ENCODE results near the gene SAMD1.
A peak's percentile ranks its signal among the peaks of the same experiment; 100 is the strongest.

SAMD1 gene

DNA sequence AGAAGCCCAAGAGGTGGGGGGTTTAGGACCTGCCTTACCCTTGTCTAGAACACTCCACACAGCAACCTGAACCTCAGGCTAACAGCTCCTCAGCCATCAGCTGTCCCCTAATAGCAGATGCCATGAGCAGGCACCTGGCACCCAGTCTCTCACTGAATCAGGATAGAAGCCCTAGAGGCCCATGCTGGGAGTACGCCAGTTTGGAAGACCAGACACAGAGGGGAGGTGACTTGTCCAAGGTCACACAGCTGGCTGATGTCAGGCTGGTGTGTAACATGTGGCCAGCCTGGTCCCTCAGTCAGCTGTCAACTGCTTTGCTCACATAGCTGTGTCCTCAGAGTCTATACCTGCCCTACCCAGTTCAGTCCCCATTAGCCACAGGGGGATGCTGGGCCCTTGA lies 12.8 kb upstream of the SAMD1 start:
- H3K27ac ChIP-seq (ENCODE audit: insufficient read depth, low read depth, low read length, poor library complexity, severe bottlenecking) = no peak overlapping the region
- no peaks in the 10 kb centered on the region for H3K36me3 ChIP-seq (ENCODE audit: control insufficient read depth, insufficient read depth, low read length)
- 90 to 98% methylated on average over 1 of the region's 1 CpG for WGBS, 2 experiments
- H3K4me1 ChIP-seq (ENCODE audit: control insufficient read depth, insufficient read depth, low read length) = no peaks in the 10 kb centered on the region
- H3K9me3 ChIP-seq (ENCODE audit: control insufficient read depth, low read length) = no peaks in the 10 kb centered on the region
- no peak overlapping the region for H3K4me3 ChIP-seq (ENCODE audit: insufficient read depth, low read depth, low read length)
- H3K27me3 ChIP-seq (ENCODE audit: control insufficient read depth, insufficient read depth, low read length, poor library complexity, severe bottlenecking) = no peaks in the 10 kb centered on the region

DNA sequence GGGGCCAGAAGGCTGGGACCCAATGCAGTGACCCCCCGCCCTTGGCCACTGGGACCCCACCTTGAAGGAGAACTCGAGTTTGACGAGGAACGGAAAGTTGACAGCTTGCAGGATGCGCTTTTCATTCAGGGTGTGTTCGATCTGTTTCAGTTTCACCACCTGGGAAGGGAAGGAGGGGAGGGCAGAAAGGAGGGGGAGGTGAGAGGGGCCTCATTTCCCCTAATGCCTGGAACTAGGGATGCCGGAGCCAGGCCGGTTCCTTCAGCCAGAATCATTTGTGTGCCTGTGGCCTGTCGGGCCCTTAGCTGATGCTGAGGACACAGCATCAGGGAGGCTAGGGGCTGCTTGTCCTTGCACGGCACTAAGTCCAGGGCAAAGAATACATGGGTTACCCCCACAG lies 12.2 kb upstream of the SAMD1 start:
- H3K36me3 ChIP-seq (ENCODE audit: control insufficient read depth, insufficient read depth, low read length) = no peaks in the 10 kb centered on the region
- H3K4me1 ChIP-seq (ENCODE audit: control insufficient read depth, insufficient read depth, low read length) = no peaks in the 10 kb centered on the region

GRCh38 chr19:14102102-14102696 lies 11.6 kb upstream of the SAMD1 start:
- no peaks in the 10 kb centered on the region for H3K36me3 ChIP-seq (ENCODE audit: control insufficient read depth, insufficient read depth, low read length)
- no peak overlapping the region for H3K27ac ChIP-seq (ENCODE audit: insufficient read depth, low read depth, low read length, poor library complexity, severe bottlenecking)
- 94 to 95% methylated on average over 11 of the region's 11 CpGs for WGBS, 2 experiments
- H3K27me3 ChIP-seq (ENCODE audit: control insufficient read depth, insufficient read depth, low read length, poor library complexity, severe bottlenecking) = no peaks in the 10 kb centered on the region
- no peaks in the 10 kb centered on the region for H3K9me3 ChIP-seq (ENCODE audit: control insufficient read depth, low read length)
- H3K4me1 ChIP-seq (ENCODE audit: control insufficient read depth, insufficient read depth, low read length) = no peaks in the 10 kb centered on the region
- no peak overlapping the region for H3K4me3 ChIP-seq (ENCODE audit: insufficient read depth, low read depth, low read length)

More for the DNA sequence above, 12.2 kb upstream of the SAMD1 start:
- H3K4me3 ChIP-seq (ENCODE audit: insufficient read depth, low read depth, low read length) = no peak overlapping the region
- no peaks in the 10 kb centered on the region for H3K9me3 ChIP-seq (ENCODE audit: control insufficient read depth, low read length)
- no peaks in the 10 kb centered on the region for H3K27me3 ChIP-seq (ENCODE audit: control insufficient read depth, insufficient read depth, low read length, poor library complexity, severe bottlenecking)
- 95 to 96% methylated on average over 10 of the region's 10 CpGs for WGBS, 2 experiments
- no peak overlapping the region for H3K27ac ChIP-seq (ENCODE audit: insufficient read depth, low read depth, low read length, poor library complexity, severe bottlenecking)

- Histone ChIP-seq H3K27me3 (ENCODE audit: control insufficient read depth, insufficient read depth, low read length, poor library complexity, severe bottlenecking) (no peaks in the 10 kb centered on the region), H3K4me3 (ENCODE audit: insufficient read depth, low read depth, low read length) (no peak overlapping the region), H3K36me3 (ENCODE audit: control insufficient read depth, insufficient read depth, low read length) (peaks cover 6% of the 10 kb centered on the region), H3K27ac (ENCODE audit: insufficient read depth, low read depth, low read length, poor library complexity, severe bottlenecking) (no peak overlapping the region), H3K9me3 (ENCODE audit: control insufficient read depth, low read length) (no peaks in the 10 kb centered on the region), H3K4me1 (ENCODE audit: control insufficient read depth, insufficient read depth, low read length) (no peaks in the 10 kb centered on the region)
- 91 to 92% methylated on average over 6 of the region's 6 CpGs for WGBS, 2 experiments
Observed at GRCh38 chr19:14101003-14101545, 10.5 kb upstream of the SAMD1 start.

- 88 to 89% methylated on average over 21 of the region's 21 CpGs for WGBS, 2 experiments
- Histone ChIP-seq H3K4me3 (ENCODE audit: insufficient read depth, low read depth, low read length) (no peak overlapping the region), H3K36me3 (ENCODE audit: control insufficient read depth, insufficient read depth, low read length) (peaks cover 6% of the 10 kb centered on the region), H3K9me3 (ENCODE audit: control insufficient read depth, low read length) (peaks cover 3% of the 10 kb centered on the region), H3K27me3 (ENCODE audit: control insufficient read depth, insufficient read depth, low read length, poor library complexity, severe bottlenecking) (no peaks in the 10 kb centered on the region), H3K4me1 (ENCODE audit: control insufficient read depth, insufficient read depth, low read length) (no peaks in the 10 kb centered on the region), H3K27ac (ENCODE audit: insufficient read depth, low read depth, low read length, poor library complexity, severe bottlenecking) (no peak overlapping the region)
Observed at GRCh38 chr19:14097532-14098151, 7.1 kb upstream of the SAMD1 start.

DNA sequence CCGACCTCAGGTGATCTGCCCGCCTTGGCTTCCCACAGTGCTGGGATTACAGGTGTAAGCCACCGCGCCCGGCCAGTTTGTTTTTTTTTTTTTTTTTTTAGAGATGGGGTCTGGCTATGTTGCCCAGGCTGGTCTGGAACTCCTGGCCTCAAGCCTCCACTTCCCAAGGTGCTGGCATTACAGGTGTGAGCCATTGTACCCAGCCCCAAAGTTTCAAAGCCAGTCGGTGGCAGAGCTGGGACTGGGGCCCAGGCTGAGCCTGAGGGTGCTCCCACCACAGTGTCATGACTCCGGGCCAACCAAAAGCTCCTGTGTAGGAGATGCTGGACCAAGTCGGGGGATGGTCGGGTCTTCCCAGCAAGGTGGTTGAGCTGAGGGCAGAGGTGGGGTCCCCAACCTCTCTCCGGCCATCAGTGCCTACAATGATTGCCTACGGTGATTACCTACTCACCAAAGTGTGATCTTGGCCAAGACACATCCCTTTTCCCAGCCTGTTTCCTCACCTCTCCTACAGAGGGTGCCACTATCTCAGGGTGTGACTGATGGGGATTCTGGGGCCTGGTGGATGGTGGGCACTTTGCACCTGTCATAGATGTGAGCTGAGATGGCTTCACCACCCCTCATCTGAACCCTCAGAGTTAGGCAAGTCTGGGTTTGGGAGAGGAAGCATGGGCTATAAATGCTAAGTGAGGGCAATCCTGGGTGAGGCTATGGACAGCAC lies 5.9 kb upstream of the SAMD1 start:
- 93 to 95% methylated on average over 11 of the region's 11 CpGs for WGBS, 2 experiments

DNA sequence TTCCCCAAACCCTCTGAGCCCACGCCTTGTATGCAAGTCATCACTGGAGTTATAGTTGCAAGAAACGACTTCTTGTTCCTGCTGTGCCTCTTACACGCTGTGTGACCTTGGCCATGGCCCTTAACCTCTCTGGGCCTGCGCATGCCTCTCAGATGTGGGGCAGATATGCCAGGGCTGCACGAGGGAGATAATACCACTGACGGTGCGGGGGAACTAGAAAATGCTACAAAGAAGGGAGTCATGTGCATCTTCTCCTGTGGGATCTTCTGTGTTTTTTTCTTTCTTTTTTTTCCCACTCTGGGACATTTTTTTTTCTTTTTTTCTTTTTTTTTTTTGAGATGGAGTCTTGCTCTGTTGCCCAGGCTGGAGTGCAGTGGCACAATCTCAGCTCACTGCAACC lies 4.3 kb upstream of the SAMD1 start:
- WGBS, 2 experiments = 94 to 95% methylated on average over 7 of the region's 7 CpGs
- peaks cover 3% of the 10 kb centered on the region for H3K9me3 ChIP-seq (ENCODE audit: control insufficient read depth, low read length)
- H3K36me3 ChIP-seq (ENCODE audit: control insufficient read depth, insufficient read depth, low read length) = peaks cover 6% of the 10 kb centered on the region
- peaks cover 10% of the 10 kb centered on the region for H3K4me1 ChIP-seq (ENCODE audit: control insufficient read depth, insufficient read depth, low read length)
- H3K4me3 ChIP-seq (ENCODE audit: insufficient read depth, low read depth, low read length) = no peak overlapping the region
- no peak overlapping the region for H3K27ac ChIP-seq (ENCODE audit: insufficient read depth, low read depth, low read length, poor library complexity, severe bottlenecking)
- H3K27me3 ChIP-seq (ENCODE audit: control insufficient read depth, insufficient read depth, low read length, poor library complexity, severe bottlenecking) = no peaks in the 10 kb centered on the region

More for the DNA sequence above, 5.9 kb upstream of the SAMD1 start:
- no peaks in the 10 kb centered on the region for H3K27me3 ChIP-seq (ENCODE audit: control insufficient read depth, insufficient read depth, low read length, poor library complexity, severe bottlenecking)
- peaks cover 10% of the 10 kb centered on the region for H3K4me1 ChIP-seq (ENCODE audit: control insufficient read depth, insufficient read depth, low read length)
- no peak overlapping the region for H3K27ac ChIP-seq (ENCODE audit: insufficient read depth, low read depth, low read length, poor library complexity, severe bottlenecking)
- no peak overlapping the region for H3K4me3 ChIP-seq (ENCODE audit: insufficient read depth, low read depth, low read length)
- peaks cover 6% of the 10 kb centered on the region for H3K36me3 ChIP-seq (ENCODE audit: control insufficient read depth, insufficient read depth, low read length)
- peaks cover 3% of the 10 kb centered on the region for H3K9me3 ChIP-seq (ENCODE audit: control insufficient read depth, low read length)

DNA sequence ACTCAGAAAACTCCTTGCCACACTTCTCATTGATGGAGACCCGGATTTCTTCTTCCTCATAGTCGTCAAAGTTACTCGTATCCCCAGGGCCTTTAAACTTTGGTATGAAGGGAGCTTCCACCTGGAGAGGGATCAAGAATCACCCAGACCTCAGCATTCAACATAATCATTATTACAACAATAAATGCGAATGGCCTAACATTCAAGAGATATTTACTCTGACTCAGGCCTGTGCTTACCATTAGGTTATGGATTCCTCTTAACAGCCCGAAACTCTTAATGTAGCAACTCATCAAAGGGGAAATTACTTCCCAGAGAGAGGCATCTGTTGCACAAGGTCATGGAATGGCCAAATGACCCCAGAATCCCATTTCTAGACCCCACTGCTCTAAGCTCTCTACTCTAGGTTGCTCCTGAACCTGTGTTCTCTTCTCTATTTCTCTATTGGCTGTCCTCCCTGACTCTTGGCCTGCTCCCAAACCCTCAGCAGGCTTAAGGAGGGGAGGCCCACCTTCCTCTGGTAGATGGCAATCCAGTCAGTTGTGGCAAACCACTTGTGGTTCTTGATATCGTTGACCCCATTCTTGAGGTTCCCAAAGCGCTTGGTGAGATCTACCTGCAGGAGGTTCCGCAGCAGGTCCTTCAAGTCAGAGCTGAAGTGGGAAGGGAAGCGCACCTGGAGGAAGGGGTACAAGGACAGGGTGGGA lies 2.7 kb upstream of the SAMD1 start:
- Histone ChIP-seq H3K4me1 (ENCODE audit: control insufficient read depth, insufficient read depth, low read length) (peaks cover 10% of the 10 kb centered on the region), H3K4me3 (ENCODE audit: insufficient read depth, low read depth, low read length) (no peak overlapping the region), H3K27me3 (ENCODE audit: control insufficient read depth, insufficient read depth, low read length, poor library complexity, severe bottlenecking) (peaks cover 7% of the 10 kb centered on the region), H3K36me3 (ENCODE audit: control insufficient read depth, insufficient read depth, low read length) (peaks cover 11% of the 10 kb centered on the region), H3K27ac (ENCODE audit: insufficient read depth, low read depth, low read length, poor library complexity, severe bottlenecking) (no peak overlapping the region), H3K9me3 (ENCODE audit: control insufficient read depth, low read length) (peaks cover 3% of the 10 kb centered on the region)
- WGBS, 2 experiments = 94 to 95% methylated on average over 9 of the region's 9 CpGs

DNA sequence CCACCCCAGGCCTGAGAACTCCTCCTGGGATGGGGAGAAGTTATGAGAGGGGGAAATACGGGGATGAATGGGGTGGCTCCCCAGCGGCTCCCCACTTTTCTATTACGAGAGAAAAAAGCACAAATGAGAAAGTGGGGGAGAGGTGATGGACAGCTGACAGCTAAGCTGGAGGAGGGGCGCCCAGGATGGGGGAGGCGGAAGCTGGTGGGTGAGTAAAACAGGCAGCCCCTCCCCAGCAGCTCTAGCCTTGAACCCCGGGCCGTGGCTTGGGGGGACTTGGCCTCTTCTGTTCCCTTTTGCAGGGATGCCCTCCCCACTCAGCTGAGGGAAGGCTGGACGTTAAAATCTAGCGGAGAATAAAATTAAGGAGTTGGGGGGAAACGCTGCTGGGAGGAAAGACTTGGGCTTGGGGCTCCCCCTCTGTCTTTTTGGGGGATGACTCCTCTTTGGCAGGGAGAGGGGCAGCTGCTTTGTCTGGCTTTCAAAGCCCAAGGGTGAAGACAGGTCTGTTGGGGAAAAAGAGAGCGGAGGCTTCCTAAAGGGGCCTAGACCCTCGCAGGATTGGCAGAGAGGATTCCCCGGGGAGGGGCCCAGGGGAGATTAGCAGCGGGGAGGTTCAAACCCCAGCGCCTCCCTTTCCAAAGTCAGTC lies 1.4 kb upstream of the SAMD1 start:
- WGBS, 2 experiments = 14 to 17% methylated on average over 15 of the region's 15 CpGs
- no peak overlapping the region for H3K27ac ChIP-seq (ENCODE audit: insufficient read depth, low read depth, low read length, poor library complexity, severe bottlenecking)
- peaks cover 10% of the 10 kb centered on the region for H3K4me1 ChIP-seq (ENCODE audit: control insufficient read depth, insufficient read depth, low read length)
- H3K4me3 ChIP-seq (ENCODE audit: insufficient read depth, low read depth, low read length) = peak overlapping the region; percentile 56
- H3K9me3 ChIP-seq (ENCODE audit: control insufficient read depth, low read length) = peaks cover 3% of the 10 kb centered on the region
- H3K27me3 ChIP-seq (ENCODE audit: control insufficient read depth, insufficient read depth, low read length, poor library complexity, severe bottlenecking) = peaks cover 7% of the 10 kb centered on the region
- H3K36me3 ChIP-seq (ENCODE audit: control insufficient read depth, insufficient read depth, low read length) = peaks cover 20% of the 10 kb centered on the region

Measured in ectodermal cell (in vitro differentiated cells).